HG02840 (cell line): ENCODE results near the gene MICAL2.

Experiments used
- ATAC-seq: cut with Tn5 transposase; IDR thresholded peaks from one replicate; pipeline ENCODE4 v1.9.1; 2021; ENCODE audit warnings: mild to moderate bottlenecking, moderate library complexity, moderate number of reproducible peaks; ENCODE audit not compliant: unreplicated experiment, low FRiP score

The MICAL2 gene

GRCh38 chr11:12092714-12093113 is 17.7 kb upstream of the MICAL2 start:
- no peak for ATAC-seq

- ATAC-seq: no peak
These were observed 15.3 kb upstream of the MICAL2 start for GRCh38 chr11:12094872-12095800.

- ATAC-seq: no peak
These were observed 13.2 kb upstream of the MICAL2 start for GRCh38 chr11:12097219-12097618.

- ATAC-seq: no peak
These were observed 11.8 kb upstream of the MICAL2 start for GRCh38 chr11:12098601-12099000.

GRCh38 chr11:12099132-12099873 is 11.1 kb upstream of the MICAL2 start:
- ATAC-seq: no peak

- ATAC-seq: no peak
These were observed 10.0 kb upstream of the MICAL2 start for GRCh38 chr11:12100429-12100828.

- no peak for ATAC-seq
These were observed 9.5 kb upstream of the MICAL2 start for GRCh38 chr11:12100841-12101242.

- no peak for ATAC-seq
These were observed 9.1 kb upstream of the MICAL2 start for GRCh38 chr11:12101318-12101717.

GRCh38 chr11:12102588-12103410 is 7.6 kb upstream of the MICAL2 start:
- ATAC-seq: no peak

- ATAC-seq: no peak
These were observed 6.8 kb upstream of the MICAL2 start for GRCh38 chr11:12103411-12104225.

GRCh38 chr11:12105471-12105870 is 4.9 kb upstream of the MICAL2 start:
- ATAC-seq: no peak

- no peak for ATAC-seq
These were observed 4.3 kb upstream of the MICAL2 start for GRCh38 chr11:12106101-12106500.

- no peak for ATAC-seq
These were observed 3.9 kb upstream of the MICAL2 start for GRCh38 chr11:12106501-12106900.

GRCh38 chr11:12108875-12109453 is 1.4 kb upstream of the MICAL2 start:
- no peak for ATAC-seq

GRCh38 chr11:12109591-12110196 is 696 bp upstream of the MICAL2 start:
- no peak for ATAC-seq

GRCh38 chr11:12110714-12111548 is 541 bp downstream of the MICAL2 start:
- peak; percentile 34 for ATAC-seq

- ATAC-seq: no peak
These were observed 1.4 kb downstream of the MICAL2 start for GRCh38 chr11:12111549-12112520.
